ENCODE data around the gene NELL1. TPM values are rescaled to one million over a fixed set of nuclear protein-coding genes. Genes with fewer than 3 reads are reported as not detected.

The NELL1 gene
- total and polyA plus RNA-seq, 7 donors = 0.34 to 1.1 (median 0.62) TPM; not detected in 3

- TF ChIP-seq POLR2AphosphoS5 (IDR thresholded peaks at IDR 0.05) = no peak
- TF ChIP-seq POLR2A (IDR thresholded peaks at IDR 0.05) = no peak
- no peak for TF ChIP-seq CTCF (IDR thresholded peaks at IDR 0.05)
- no peak for TF ChIP-seq EP300 (IDR thresholded peaks at IDR 0.05)
- H3K27me3 ChIP-seq = no peaks in the 10 kb centered on the region
- H3K4me1 ChIP-seq = no peaks in the 10 kb centered on the region
- no peak for DNase-seq
- no peak overlapping the region for H3K27ac ChIP-seq
- H3K4me3 ChIP-seq = no peak overlapping the region
- no peaks in the 10 kb centered on the region for H3K9me3 ChIP-seq
- no peaks in the 10 kb centered on the region for H3K36me3 ChIP-seq
- intact Hi-C loops (cut with DNase I) = no loop called here
- 83 to 90% methylated on average over 2 of the region's 2 CpGs for WGBS, 2 donors
Observed at GRCh38 chr11:21321072-21321471, 651.7 kb downstream of the NELL1 start.

- WGBS, 2 donors = 71 to 78% methylated on average over 1 of the region's 1 CpG
Observed at GRCh38 chr11:21321530-21321929, 652.1 kb downstream of the NELL1 start.

GRCh38 chr11:21323617-21324016 lies 654.2 kb downstream of the NELL1 start:
- no peak for DNase-seq
- H3K27ac ChIP-seq = no peak overlapping the region
- WGBS, 2 donors = 79 to 86% methylated on average over 2 of the region's 2 CpGs
- no peaks in the 10 kb centered on the region for H3K27me3 ChIP-seq
- H3K4me1 ChIP-seq = no peaks in the 10 kb centered on the region
- TF ChIP-seq POLR2A (IDR thresholded peaks at IDR 0.05) (no peak), CTCF (IDR thresholded peaks at IDR 0.05) (no peak), POLR2AphosphoS5 (IDR thresholded peaks at IDR 0.05) (no peak), EP300 (IDR thresholded peaks at IDR 0.05) (no peak)
- no peaks in the 10 kb centered on the region for H3K36me3 ChIP-seq
- no peak overlapping the region for H3K4me3 ChIP-seq
- no peaks in the 10 kb centered on the region for H3K9me3 ChIP-seq
- intact Hi-C loops (cut with DNase I) = no loop called here

More at GRCh38 chr11:21321530-21321929, 652.1 kb downstream of the NELL1 start:
- TF ChIP-seq CTCF (IDR thresholded peaks at IDR 0.05) (no peak), EP300 (IDR thresholded peaks at IDR 0.05) (no peak), POLR2A (IDR thresholded peaks at IDR 0.05) (no peak), POLR2AphosphoS5 (IDR thresholded peaks at IDR 0.05) (no peak)
- intact Hi-C loops (cut with DNase I) = no loop called here
- H3K4me3 ChIP-seq = no peak overlapping the region
- H3K27ac ChIP-seq = no peak overlapping the region
- no peaks in the 10 kb centered on the region for H3K9me3 ChIP-seq
- H3K27me3 ChIP-seq = no peaks in the 10 kb centered on the region
- H3K4me1 ChIP-seq = no peaks in the 10 kb centered on the region
- no peaks in the 10 kb centered on the region for H3K36me3 ChIP-seq
- no peak for DNase-seq

- H3K27ac ChIP-seq = no peak overlapping the region
- no peak for TF ChIP-seq EP300 (IDR thresholded peaks at IDR 0.05)
- no peak for TF ChIP-seq POLR2AphosphoS5 (IDR thresholded peaks at IDR 0.05)
- no peak for TF ChIP-seq CTCF (IDR thresholded peaks at IDR 0.05)
- no peaks in the 10 kb centered on the region for H3K4me1 ChIP-seq
- H3K27me3 ChIP-seq = no peaks in the 10 kb centered on the region
- intact Hi-C loops (cut with DNase I) = no loop called here
- H3K36me3 ChIP-seq = no peaks in the 10 kb centered on the region
- WGBS, 2 donors = 38 to 41% methylated on average over 2 of the region's 2 CpGs
- no peak overlapping the region for H3K4me3 ChIP-seq
- no peak for DNase-seq
- H3K9me3 ChIP-seq = no peaks in the 10 kb centered on the region
Observed at GRCh38 chr11:21343204-21343603, 673.8 kb downstream of the NELL1 start.

GRCh38 chr11:21346361-21346760 lies 677.0 kb downstream of the NELL1 start:
- H3K9me3 ChIP-seq = no peaks in the 10 kb centered on the region
- intact Hi-C loops (cut with DNase I) = no loop called here
- H3K36me3 ChIP-seq = no peaks in the 10 kb centered on the region
- no peak for DNase-seq
- H3K4me1 ChIP-seq = no peaks in the 10 kb centered on the region
- no peak for TF ChIP-seq CTCF (IDR thresholded peaks at IDR 0.05)
- no peak for TF ChIP-seq POLR2A (IDR thresholded peaks at IDR 0.05)
- TF ChIP-seq EP300 (IDR thresholded peaks at IDR 0.05) = no peak
- TF ChIP-seq POLR2AphosphoS5 (IDR thresholded peaks at IDR 0.05) = no peak
- H3K4me3 ChIP-seq = no peak overlapping the region
- no peak overlapping the region for H3K27ac ChIP-seq
- H3K27me3 ChIP-seq = no peaks in the 10 kb centered on the region
